ENCODE results near the gene MNX1. TPM values are rescaled to one million over a fixed set of nuclear protein-coding genes. Genes with fewer than 3 reads are reported as not detected.

Gene MNX1
- not detected for polyA plus RNA-seq (2013, experiment 1 of 2)
- polyA plus RNA-seq (2013, experiment 2 of 2): 0.04 TPM

- H2AFZ ChIP-seq (ENCODE audit: low read length): peak within 1 kb of the TSS; percentile 98
- H2BK5ac ChIP-seq (ENCODE audit: low read length): peak within 1 kb of the TSS; percentile 80
- peaks cover 4 to 5% of the 10 kb centered on the region in 2 donors for H3K4me1 ChIP-seq (ENCODE audit: control insufficient read depth in 2 of 2, insufficient read depth in 1 of 2, low read depth in 1 of 2, low read length in 2 of 2)
- no peak within 1 kb of the TSS for H2BK12ac ChIP-seq (ENCODE audit: low read length)
- H3K4me2 ChIP-seq (ENCODE audit: insufficient read depth, low read length, poor library complexity, severe bottlenecking): peak within 1 kb of the TSS; percentile 90
- peak within 1 kb of the TSS; percentile 89 for H2BK15ac ChIP-seq (ENCODE audit: low read length)
- peak within 1 kb of the TSS; percentile 90 for H3K18ac ChIP-seq (ENCODE audit: low read length)
- peak; percentile 79 for DNase-seq (ENCODE audit: low spot score)
- H3K79me1 ChIP-seq (ENCODE audit: low read depth, low read length): no peaks in the 10 kb centered on the region
- H3K9me3 ChIP-seq (replicated peaks in 1 of 2; ENCODE audit: control insufficient read depth in 2 of 2, insufficient read depth in 1 of 2, low read depth in 1 of 2, low read length in 2 of 2): peaks cover 0 to 1% of the 10 kb centered on the region in 2 donors
- H3K4me3 ChIP-seq (ENCODE audit: low read length in 2 of 2): peak within 1 kb of the TSS; percentile 55 to 79
- H3K4ac ChIP-seq (ENCODE audit: low read length): peak within 1 kb of the TSS; percentile 20
- peak within 1 kb of the TSS; percentile 95 for H3K23ac ChIP-seq (ENCODE audit: low read depth, low read length, poor library complexity)
- no peaks in the 10 kb centered on the region for H3K36me3 ChIP-seq (replicated peaks in 1 of 2; ENCODE audit: control insufficient read depth in 2 of 2, insufficient read depth in 2 of 2, low read length in 2 of 2)
- H3K9ac ChIP-seq (ENCODE audit: low read depth, low read length, poor library complexity): peak within 1 kb of the TSS; percentile 78
- no peak within 1 kb of the TSS for H4K91ac ChIP-seq (ENCODE audit: low read depth, low read length, poor library complexity)
- no peak within 1 kb of the TSS for H3K27ac ChIP-seq (replicated peaks; ENCODE audit: low read length)
- H3K14ac ChIP-seq (ENCODE audit: low read length): no peak within 1 kb of the TSS
- H3K27me3 ChIP-seq (ENCODE audit: control insufficient read depth in 3 of 3, insufficient read depth in 3 of 3, low read depth in 1 of 3, low read length in 3 of 3): peaks cover 74 to 98% (median 93%) of the 10 kb centered on the region in 3 experiments
- H2BK120ac ChIP-seq (ENCODE audit: low read depth, low read length): no peak within 1 kb of the TSS
- peak within 1 kb of the TSS; percentile 91 for H2AK5ac ChIP-seq (ENCODE audit: low read depth, low read length)
- peak within 1 kb of the TSS; percentile 9 for H4K8ac ChIP-seq (ENCODE audit: low read depth, low read length)
- no CpG with 5 or more reads among the region's 87 CpGs for WGBS, 2 donors (ENCODE audit: extremely low coverage in 2 of 2, insufficient read length in 2 of 2, insufficient replicate concordance in 1 of 2)
Observed at GRCh38 chr7:157010588-157011332, at the start of gene MNX1. Gene MNX1, minus strand, starts transcription at chr7:157010663. Its CDS starts 313 bp downstream, at chr7:157010350.

DNA sequence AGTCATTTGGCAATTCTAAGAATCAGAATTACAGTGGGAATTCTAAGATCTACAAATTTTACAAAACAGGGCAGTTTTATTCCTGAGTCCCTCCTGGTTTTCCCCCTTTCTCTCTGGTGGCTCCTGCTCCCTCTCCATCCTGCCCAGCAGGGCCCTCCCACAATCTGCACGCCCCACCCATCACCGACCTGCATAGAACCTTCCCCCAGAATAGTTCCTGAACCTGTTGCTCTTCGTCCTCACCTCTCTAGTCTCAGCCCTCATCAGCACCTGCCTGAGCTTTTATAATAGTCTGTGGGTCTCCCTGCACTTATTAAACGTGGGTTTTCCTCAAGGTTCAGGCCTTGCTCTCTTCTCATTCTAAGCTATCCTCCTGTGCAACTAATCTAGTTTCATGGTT lies 49.1 kb upstream of the MNX1 start:
- Histone ChIP-seq H3K27ac (replicated peaks; ENCODE audit: low read length) (no peak overlapping the region), H3K4ac (ENCODE audit: low read length) (no peak overlapping the region), H4K91ac (ENCODE audit: low read depth, low read length, poor library complexity) (no peak overlapping the region), H3K27me3 (ENCODE audit: control insufficient read depth in 3 of 3, insufficient read depth in 3 of 3, low read depth in 1 of 3, low read length in 3 of 3) (peaks cover 0 to 26% (median 0%) of the 10 kb centered on the region in 3 experiments), H2BK120ac (ENCODE audit: low read depth, low read length) (no peak overlapping the region), H3K4me1 (ENCODE audit: control insufficient read depth in 2 of 2, insufficient read depth in 1 of 2, low read depth in 1 of 2, low read length in 2 of 2) (no peaks in the 10 kb centered on the region), H3K4me3 (ENCODE audit: low read length in 2 of 2) (no peak overlapping the region), H3K14ac (ENCODE audit: low read length) (no peak overlapping the region), H2BK12ac (ENCODE audit: low read length) (no peak overlapping the region), H3K9ac (ENCODE audit: low read depth, low read length, poor library complexity) (no peak overlapping the region), H3K79me1 (ENCODE audit: low read depth, low read length) (no peaks in the 10 kb centered on the region), H4K8ac (ENCODE audit: low read depth, low read length) (no peak overlapping the region), H3K9me3 (replicated peaks in 1 of 2; ENCODE audit: control insufficient read depth in 2 of 2, insufficient read depth in 1 of 2, low read depth in 1 of 2, low read length in 2 of 2) (no peaks in the 10 kb centered on the region), H3K36me3 (replicated peaks in 1 of 2; ENCODE audit: control insufficient read depth in 2 of 2, insufficient read depth in 2 of 2, low read length in 2 of 2) (no peaks in the 10 kb centered on the region), H2AFZ (ENCODE audit: low read length) (no peak overlapping the region), H3K4me2 (ENCODE audit: insufficient read depth, low read length, poor library complexity, severe bottlenecking) (no peak overlapping the region), H3K23ac (ENCODE audit: low read depth, low read length, poor library complexity) (no peak overlapping the region), H2AK5ac (ENCODE audit: low read depth, low read length) (no peak overlapping the region), H3K18ac (ENCODE audit: low read length) (no peak overlapping the region), H2BK5ac (ENCODE audit: low read length) (no peak overlapping the region), H2BK15ac (ENCODE audit: low read length) (no peak overlapping the region)
- WGBS, 2 donors (ENCODE audit: extremely low coverage in 2 of 2, insufficient read length in 2 of 2, insufficient replicate concordance in 1 of 2): no CpG with 5 or more reads among the region's 4 CpGs
- DNase-seq (ENCODE audit: low spot score): no peak

DNA sequence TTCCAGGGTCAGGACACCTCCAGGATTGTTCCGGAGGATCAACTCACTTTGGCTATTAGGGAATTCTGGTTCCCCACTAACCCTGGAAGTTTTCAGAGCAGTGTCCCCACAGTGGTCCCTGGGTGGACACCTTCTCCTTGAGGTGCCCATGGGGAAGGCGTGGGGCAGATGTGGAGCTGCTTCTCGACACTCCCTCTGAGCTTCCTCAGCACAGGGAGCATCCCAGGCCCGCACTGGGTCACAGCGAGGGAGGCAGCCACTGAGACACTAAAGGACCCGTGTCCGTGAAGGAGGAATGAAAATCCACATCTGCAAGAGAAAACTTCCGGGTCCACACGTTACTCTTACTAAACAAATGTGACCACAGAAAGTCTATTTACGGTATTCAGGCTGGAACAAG lies 48.2 kb upstream of the MNX1 start:
- Histone ChIP-seq H3K23ac (ENCODE audit: low read depth, low read length, poor library complexity) (no peak overlapping the region), H3K18ac (ENCODE audit: low read length) (no peak overlapping the region), H3K14ac (ENCODE audit: low read length) (no peak overlapping the region), H2BK120ac (ENCODE audit: low read depth, low read length) (no peak overlapping the region), H3K4me1 (ENCODE audit: control insufficient read depth in 2 of 2, insufficient read depth in 1 of 2, low read depth in 1 of 2, low read length in 2 of 2) (no peaks in the 10 kb centered on the region), H3K9me3 (replicated peaks in 1 of 2; ENCODE audit: control insufficient read depth in 2 of 2, insufficient read depth in 1 of 2, low read depth in 1 of 2, low read length in 2 of 2) (no peaks in the 10 kb centered on the region), H2BK15ac (ENCODE audit: low read length) (no peak overlapping the region), H2BK5ac (ENCODE audit: low read length) (no peak overlapping the region), H2BK12ac (ENCODE audit: low read length) (no peak overlapping the region), H3K27ac (replicated peaks; ENCODE audit: low read length) (no peak overlapping the region), H3K4me2 (ENCODE audit: insufficient read depth, low read length, poor library complexity, severe bottlenecking) (no peak overlapping the region), H2AK5ac (ENCODE audit: low read depth, low read length) (no peak overlapping the region), H2AFZ (ENCODE audit: low read length) (no peak overlapping the region), H3K4ac (ENCODE audit: low read length) (no peak overlapping the region), H3K4me3 (ENCODE audit: low read length in 2 of 2) (no peak overlapping the region), H3K36me3 (replicated peaks in 1 of 2; ENCODE audit: control insufficient read depth in 2 of 2, insufficient read depth in 2 of 2, low read length in 2 of 2) (no peaks in the 10 kb centered on the region), H3K9ac (ENCODE audit: low read depth, low read length, poor library complexity) (no peak overlapping the region), H4K91ac (ENCODE audit: low read depth, low read length, poor library complexity) (no peak overlapping the region), H4K8ac (ENCODE audit: low read depth, low read length) (no peak overlapping the region), H3K27me3 (ENCODE audit: control insufficient read depth in 3 of 3, insufficient read depth in 3 of 3, low read depth in 1 of 3, low read length in 3 of 3) (peaks cover 0 to 28% (median 0%) of the 10 kb centered on the region in 3 experiments), H3K79me1 (ENCODE audit: low read depth, low read length) (no peaks in the 10 kb centered on the region)
- WGBS, 2 donors (ENCODE audit: extremely low coverage in 2 of 2, insufficient read length in 2 of 2, insufficient replicate concordance in 1 of 2): no CpG with 5 or more reads among the region's 10 CpGs
- no peak for DNase-seq (ENCODE audit: low spot score)

GRCh38 chr7:157058068-157058467 lies 47.6 kb upstream of the MNX1 start:
- Histone ChIP-seq H3K4ac (ENCODE audit: low read length) (no peak overlapping the region), H3K18ac (ENCODE audit: low read length) (no peak overlapping the region), H4K8ac (ENCODE audit: low read depth, low read length) (no peak overlapping the region), H3K27ac (replicated peaks; ENCODE audit: low read length) (no peak overlapping the region), H4K91ac (ENCODE audit: low read depth, low read length, poor library complexity) (no peak overlapping the region), H3K9me3 (replicated peaks in 1 of 2; ENCODE audit: control insufficient read depth in 2 of 2, insufficient read depth in 1 of 2, low read depth in 1 of 2, low read length in 2 of 2) (no peaks in the 10 kb centered on the region), H2AFZ (ENCODE audit: low read length) (no peak overlapping the region), H3K4me3 (ENCODE audit: low read length in 2 of 2) (no peak overlapping the region), H2BK120ac (ENCODE audit: low read depth, low read length) (no peak overlapping the region), H3K27me3 (ENCODE audit: control insufficient read depth in 3 of 3, insufficient read depth in 3 of 3, low read depth in 1 of 3, low read length in 3 of 3) (peaks cover 0 to 28% (median 0%) of the 10 kb centered on the region in 3 experiments), H3K79me1 (ENCODE audit: low read depth, low read length) (no peaks in the 10 kb centered on the region), H2BK12ac (ENCODE audit: low read length) (no peak overlapping the region), H2BK5ac (ENCODE audit: low read length) (no peak overlapping the region), H3K23ac (ENCODE audit: low read depth, low read length, poor library complexity) (no peak overlapping the region), H3K4me2 (ENCODE audit: insufficient read depth, low read length, poor library complexity, severe bottlenecking) (no peak overlapping the region), H2AK5ac (ENCODE audit: low read depth, low read length) (no peak overlapping the region), H3K36me3 (replicated peaks in 1 of 2; ENCODE audit: control insufficient read depth in 2 of 2, insufficient read depth in 2 of 2, low read length in 2 of 2) (no peaks in the 10 kb centered on the region), H3K4me1 (ENCODE audit: control insufficient read depth in 2 of 2, insufficient read depth in 1 of 2, low read depth in 1 of 2, low read length in 2 of 2) (no peaks in the 10 kb centered on the region), H3K14ac (ENCODE audit: low read length) (no peak overlapping the region), H2BK15ac (ENCODE audit: low read length) (no peak overlapping the region), H3K9ac (ENCODE audit: low read depth, low read length, poor library complexity) (no peak overlapping the region)
- no CpG with 5 or more reads among the region's 8 CpGs for WGBS, 2 donors (ENCODE audit: extremely low coverage in 2 of 2, insufficient read length in 2 of 2, insufficient replicate concordance in 1 of 2)
- DNase-seq (ENCODE audit: low spot score): no peak
